Mucosa of descending colon (tissue), 3 donors: Measurements from ENCODE around the gene TANK. TPM values are rescaled to one million over a fixed set of nuclear protein-coding genes. Genes with fewer than 3 reads are reported as not detected.

ENCODE experiments used
- ATAC-seq: fragments of 200-7000 bp; cut with Tn5 transposase; one replicate; pipeline ENCODE4 v1.9.1; 2020; ENCODE audit warnings: mild to moderate bottlenecking, moderate library complexity
- DNase-seq, 3 donors: peaks; one replicate each; pipeline ENCODE4 v3.0.0-alpha.2; 2020
- H3K36me3 ChIP-seq: fragments of 200-600 bp; one replicate; pipeline ENCODE4 v1.8.0; 2021; ENCODE audit warnings: low read depth, mild to moderate bottlenecking
- H3K4me1 ChIP-seq: fragments of 200-600 bp; one replicate; pipeline ENCODE4 v1.8.0; 2021; ENCODE audit warnings: low read depth, mild to moderate bottlenecking
- H3K4me3 ChIP-seq: fragments of 200-600 bp; one replicate; pipeline ENCODE4 v1.8.0; 2021; ENCODE audit warnings: mild to moderate bottlenecking
- H3K9me3 ChIP-seq: fragments of 200-600 bp; one replicate; pipeline ENCODE4 v1.8.0; 2021; ENCODE audit warnings: mild to moderate bottlenecking
- intact Hi-C, 2 donors: fragments of 100-400 bp; cut with DNase I in 1 of 2; cut with micrococcal nuclease in 1 of 2; formaldehyde crosslinking; loops; one replicate each; pipeline versions ENCODE4 v1.11.0 to v1.11.1; 2022; cut with DNase I, micrococcal nuclease
- total RNA-seq, 3 donors: library from RNA; stranded (reverse); fragmentation: NEBNext Ultra II Directional in 2 of 3; extraction: Animal tissue kit (Norgen Biotek cat#: 25700) in 2 of 3; gene quantifications; one replicate each; pipeline versions ENCODE4 v1.2.1 to v1.2.4, GENCODE V29; 2021 to 2023
- TF ChIP-seq, protein P1 (sequence below): fragments of 200-600 bp; IDR thresholded peaks from one replicate; pipeline ENCODE4 v1.8.0; 2022; ENCODE audit warnings: antibody characterized with exemption, mild to moderate bottlenecking
- donor health status: DM: no; HTN: no; CAD: no; lungs with moderate emphysema.
- donor health status: DM: no; HTN: no; CAD: no.
- donor health status: DM: no; HTN: yes; CAD: no.

Gene TANK
- total RNA-seq, 3 donors from 2014 or later: 57.2 to 77.6 (median 57.2) TPM

GRCh38 chr2:161135951-161136593 lies 24.2 kb upstream of the TANK start:
- Histone ChIP-seq H3K4me3 (no peak overlapping the region), H3K4me1 (peaks cover 11% of the 10 kb centered on the region), H3K36me3 (no peaks in the 10 kb centered on the region), H3K9me3 (no peaks in the 10 kb centered on the region)
- intact Hi-C loops: no loop called here
- DNase-seq (no peak), ATAC-seq (no peak)
- TF ChIP-seq, protein P1, sequence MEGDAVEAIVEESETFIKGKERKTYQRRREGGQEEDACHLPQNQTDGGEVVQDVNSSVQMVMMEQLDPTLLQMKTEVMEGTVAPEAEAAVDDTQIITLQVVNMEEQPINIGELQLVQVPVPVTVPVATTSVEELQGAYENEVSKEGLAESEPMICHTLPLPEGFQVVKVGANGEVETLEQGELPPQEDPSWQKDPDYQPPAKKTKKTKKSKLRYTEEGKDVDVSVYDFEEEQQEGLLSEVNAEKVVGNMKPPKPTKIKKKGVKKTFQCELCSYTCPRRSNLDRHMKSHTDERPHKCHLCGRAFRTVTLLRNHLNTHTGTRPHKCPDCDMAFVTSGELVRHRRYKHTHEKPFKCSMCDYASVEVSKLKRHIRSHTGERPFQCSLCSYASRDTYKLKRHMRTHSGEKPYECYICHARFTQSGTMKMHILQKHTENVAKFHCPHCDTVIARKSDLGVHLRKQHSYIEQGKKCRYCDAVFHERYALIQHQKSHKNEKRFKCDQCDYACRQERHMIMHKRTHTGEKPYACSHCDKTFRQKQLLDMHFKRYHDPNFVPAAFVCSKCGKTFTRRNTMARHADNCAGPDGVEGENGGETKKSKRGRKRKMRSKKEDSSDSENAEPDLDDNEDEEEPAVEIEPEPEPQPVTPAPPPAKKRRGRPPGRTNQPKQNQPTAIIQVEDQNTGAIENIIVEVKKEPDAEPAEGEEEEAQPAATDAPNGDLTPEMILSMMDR: no peak

- ATAC-seq: peak; percentile 81
- intact Hi-C loops: no loop called here
- Histone ChIP-seq H3K36me3 (no peaks in the 10 kb centered on the region), H3K9me3 (no peaks in the 10 kb centered on the region), H3K4me3 (no peak overlapping the region), H3K4me1 (peaks cover 11% of the 10 kb centered on the region)
- TF ChIP-seq, protein P1: no peak
- peak in 1 of 3 donors; percentile 60 for DNase-seq
These were observed 23.4 kb upstream of the TANK start for GRCh38 chr2:161136696-161137324.

GRCh38 chr2:161138429-161138828 lies 21.8 kb upstream of the TANK start:
- ATAC-seq: peak; percentile 52

DNA sequence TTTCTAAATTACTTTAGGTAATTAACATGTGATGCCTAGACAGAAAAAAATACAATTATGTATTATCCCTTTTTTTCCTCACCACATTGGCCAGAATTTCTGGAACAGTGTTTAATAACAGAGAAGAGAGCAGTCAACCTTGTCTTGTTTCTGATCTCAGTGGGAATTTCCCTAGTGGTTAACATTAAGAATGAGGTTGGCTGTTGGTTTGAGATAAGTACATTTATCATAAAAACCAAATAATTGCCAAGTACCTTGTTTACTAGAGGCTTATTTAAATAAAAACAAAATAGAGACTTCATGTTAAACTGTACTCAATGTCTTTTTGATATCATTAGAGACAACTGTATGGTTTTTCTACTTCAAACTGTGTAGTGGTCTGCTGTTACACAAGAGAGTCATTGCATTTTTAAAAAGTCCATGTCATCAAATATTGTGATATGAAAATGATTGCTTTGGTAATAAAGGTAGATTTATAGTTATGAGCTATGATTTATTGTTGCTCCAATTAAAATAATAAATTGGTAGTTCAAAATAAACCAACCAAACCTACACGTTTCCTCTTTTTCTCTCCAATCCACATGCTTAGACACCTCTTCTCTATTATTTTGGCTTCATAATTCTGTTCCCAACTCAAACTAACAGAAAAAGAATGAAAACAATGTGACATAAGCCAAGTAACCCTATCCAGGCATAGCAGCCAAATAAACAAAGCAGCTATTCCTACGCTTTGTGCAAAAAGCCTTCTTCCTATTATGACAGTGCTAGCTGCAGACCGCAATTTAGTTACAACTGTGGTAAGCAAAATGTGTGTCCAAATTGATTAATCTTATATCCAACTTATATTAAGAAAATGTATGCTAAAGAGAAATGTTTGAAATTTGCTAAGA lies 20.9 kb upstream of the TANK start:
- Histone ChIP-seq H3K4me1 (peaks cover 11% of the 10 kb centered on the region), H3K9me3 (no peaks in the 10 kb centered on the region), H3K4me3 (no peak overlapping the region), H3K36me3 (no peaks in the 10 kb centered on the region)
- ATAC-seq: peak; percentile 35
- TF ChIP-seq, protein P1: no peak
- DNase-seq: no peak
- intact Hi-C loops: no loop called here

More at GRCh38 chr2:161138429-161138828, 21.8 kb upstream of the TANK start:
- TF ChIP-seq, protein P1: no peak
- H3K4me1 ChIP-seq: peaks cover 11% of the 10 kb centered on the region
- no peak overlapping the region for H3K4me3 ChIP-seq
- no peaks in the 10 kb centered on the region for H3K36me3 ChIP-seq
- no peak for DNase-seq
- H3K9me3 ChIP-seq: no peaks in the 10 kb centered on the region
- intact Hi-C loops: no loop called here

- H3K9me3 ChIP-seq: no peaks in the 10 kb centered on the region
- ATAC-seq: peak; percentile 52
- no peaks in the 10 kb centered on the region for H3K36me3 ChIP-seq
- TF ChIP-seq, protein P1: no peak
- DNase-seq: no peak
- H3K4me1 ChIP-seq: peaks cover 3% of the 10 kb centered on the region
- H3K4me3 ChIP-seq: no peak overlapping the region
- intact Hi-C loops: no loop called here
These were observed 19.2 kb upstream of the TANK start for GRCh38 chr2:161141033-161141432.
